ENCODE measurements around the gene GRM4.

The GRM4 gene

GRCh38 chr6:34142061-34142998 is 3.6 kb downstream of the GRM4 start:
- peak; percentile 89 for DNase-seq (ENCODE audit: low spot score)

GRCh38 chr6:34140075-34140474 is 5.8 kb downstream of the GRM4 start:
- no peak for DNase-seq (ENCODE audit: low spot score)

- DNase-seq (ENCODE audit: low spot score): no peak
Measured at GRCh38 chr6:34138914-34139510, 6.9 kb downstream of the GRM4 start.

GRCh38 chr6:34138191-34138590 is 7.7 kb downstream of the GRM4 start:
- DNase-seq (ENCODE audit: low spot score): peak; percentile 13

- no peak for DNase-seq (ENCODE audit: low spot score)
Measured at GRCh38 chr6:34135541-34135940, 10.3 kb downstream of the GRM4 start.

GRCh38 chr6:34132486-34133185 is 13.3 kb downstream of the GRM4 start:
- no peak for DNase-seq (ENCODE audit: low spot score)

GRCh38 chr6:34131326-34132290 is 14.3 kb downstream of the GRM4 start:
- peak; percentile 68 for DNase-seq (ENCODE audit: low spot score)

GRCh38 chr6:34130862-34131261 is 15.0 kb downstream of the GRM4 start:
- no peak for DNase-seq (ENCODE audit: low spot score)

GRCh38 chr6:34129753-34130152 is 16.1 kb downstream of the GRM4 start:
- DNase-seq (ENCODE audit: low spot score): no peak

GRCh38 chr6:34128045-34128444 is 17.8 kb downstream of the GRM4 start:
- DNase-seq (ENCODE audit: low spot score): peak; percentile 96

GRCh38 chr6:34126419-34126818 is 19.5 kb downstream of the GRM4 start:
- DNase-seq (ENCODE audit: low spot score): no peak

GRCh38 chr6:34125939-34126338 is 19.9 kb downstream of the GRM4 start:
- no peak for DNase-seq (ENCODE audit: low spot score)

- no peak for DNase-seq (ENCODE audit: low spot score)
Measured at GRCh38 chr6:34120953-34121675, 24.8 kb downstream of the GRM4 start.

GRCh38 chr6:34115915-34116314 is 30.0 kb downstream of the GRM4 start:
- DNase-seq (ENCODE audit: low spot score): no peak

GRCh38 chr6:34115403-34115795 is 30.5 kb downstream of the GRM4 start:
- DNase-seq (ENCODE audit: low spot score): no peak

- no peak for DNase-seq (ENCODE audit: low spot score)
Measured at GRCh38 chr6:34114695-34115402, 31.0 kb downstream of the GRM4 start.

- DNase-seq (ENCODE audit: low spot score): no peak
Measured at GRCh38 chr6:34113532-34113931, 32.4 kb downstream of the GRM4 start.

GRCh38 chr6:34112126-34112525 is 33.8 kb downstream of the GRM4 start:
- DNase-seq (ENCODE audit: low spot score): no peak

GRCh38 chr6:34110610-34111009 is 35.3 kb downstream of the GRM4 start:
- DNase-seq (ENCODE audit: low spot score): peak; percentile 92

GRCh38 chr6:34108176-34108575 is 37.7 kb downstream of the GRM4 start:
- no peak for DNase-seq (ENCODE audit: low spot score)
